IMR-90 (cell line): ENCODE data around the gene AGBL3. TPM values are rescaled to one million over a fixed set of nuclear protein-coding genes. Genes with fewer than 3 reads are reported as not detected.

Experiments used
- ATAC-seq: fragments of 200-7000 bp; cut with Tn5 transposase; 2 replicates; pipeline ENCODE4 v1.9.1; 2020; ENCODE audit warnings: low read depth, mild to moderate bottlenecking, moderate library complexity
- BruUV-seq: library from RNA; stranded (reverse); fragments of 400-500 nt; replicated peaks from 2 replicates; lab custom pipeline; 2021; lab: Mats Ljungman, UMichigan
- CTCF ChIA-PET: fragments of 300-600 bp; formaldehyde crosslinking; extraction: SDS; loops from one replicate; lab custom pipeline; 2021; ENCODE audit warnings: antibody characterized with exemption; lab: Yijun Ruan, JAX
- POLR2A ChIA-PET: fragments of 300-600 bp; sonication (Branson Sonifier 250); formaldehyde crosslinking; loops from one replicate; lab custom pipeline; 2022; ENCODE audit warnings: antibody characterized with exemption; ENCODE audit not compliant: unreplicated experiment; lab: Charles Lee
- DNase-seq: peaks from one replicate; pipeline ENCODE4 v3.0.0; 2013
- H2AFZ ChIP-seq: replicated peaks from 2 replicates; pipeline ENCODE3; 2013; ENCODE audit warnings: low read length, mild to moderate bottlenecking; ENCODE audit not compliant: poor library complexity
- H2AK5ac ChIP-seq: 2 replicates; pipeline ENCODE4 v1.6.1; 2013; ENCODE audit warnings: low read depth, low read length, inconsistent platforms
- H2AK9ac ChIP-seq: replicated peaks from 2 replicates; pipeline ENCODE3; 2013; ENCODE audit warnings: mild to moderate bottlenecking, low read depth, low read length, moderate library complexity; ENCODE audit not compliant: poor library complexity
- H2BK120ac ChIP-seq: 2 replicates; pipeline ENCODE4 v1.6.1; 2013; ENCODE audit warnings: low read depth, low read length, inconsistent platforms
- H2BK15ac ChIP-seq: 3 replicates; pipeline ENCODE4 v1.6.1; 2013; ENCODE audit warnings: low read depth, low read length, inconsistent platforms
- H2BK20ac ChIP-seq: 2 replicates; pipeline ENCODE4 v1.6.1; 2013; ENCODE audit warnings: low read depth, mild to moderate bottlenecking, inconsistent platforms, low read length, moderate library complexity
- H2BK5ac ChIP-seq: 2 replicates; pipeline ENCODE4 v1.6.1; 2013; ENCODE audit warnings: mild to moderate bottlenecking, low read depth, low read length, inconsistent platforms; ENCODE audit not compliant: poor library complexity, severe bottlenecking
- H3K14ac ChIP-seq: replicated peaks from 2 replicates; pipeline ENCODE4 v1.6.1; 2013; ENCODE audit warnings: low read depth, low read length, inconsistent platforms
- H3K18ac ChIP-seq: 2 replicates; pipeline ENCODE4 v1.6.1; 2013; ENCODE audit warnings: low read depth, low read length, control low read depth
- H3K23ac ChIP-seq: 2 replicates; pipeline ENCODE4 v1.6.1; 2013; ENCODE audit warnings: low read depth, low read length, inconsistent platforms
- H3K27ac ChIP-seq: 2 replicates; pipeline ENCODE4 v1.5.1; 2013; ENCODE audit warnings: mild to moderate bottlenecking, control low read depth, low read length; ENCODE audit not compliant: insufficient read depth
- H3K27me3 ChIP-seq: 2 replicates; pipeline ENCODE4 v1.6.1; 2013; ENCODE audit warnings: low read length; ENCODE audit not compliant: control insufficient read depth, insufficient read depth
- H3K36me3 ChIP-seq: 2 replicates; pipeline ENCODE4 v1.6.1; 2013; ENCODE audit warnings: low read length, mixed read lengths; ENCODE audit not compliant: control insufficient read depth, insufficient read depth
- H3K4ac ChIP-seq: 2 replicates; pipeline ENCODE4 v1.6.1; 2013; ENCODE audit warnings: low read depth, low read length, inconsistent platforms
- H3K4me1 ChIP-seq: 2 replicates; pipeline ENCODE4 v1.6.1; 2013; ENCODE audit warnings: low read length, mixed read lengths; ENCODE audit not compliant: control insufficient read depth, insufficient read depth
- H3K4me2 ChIP-seq: 2 replicates; pipeline ENCODE4 v1.6.1; 2013; ENCODE audit warnings: low read depth, mild to moderate bottlenecking, control low read depth, low read length, moderate library complexity
- H3K4me3 ChIP-seq: 2 replicates; pipeline ENCODE4 v1.5.1; 2013; ENCODE audit warnings: low read depth, mild to moderate bottlenecking, control low read depth, low read length, moderate library complexity; ENCODE audit not compliant: insufficient read depth
- H3K56ac ChIP-seq: 2 replicates; pipeline ENCODE4 v1.6.1; 2013; ENCODE audit warnings: low read length, inconsistent platforms; ENCODE audit not compliant: insufficient read depth; ENCODE audit errors: extremely low read depth
- H3K79me1 ChIP-seq, 2 experiments: 2 replicates each; pipeline ENCODE4 v1.6.1; 2013; ENCODE audit warnings: low read length in 2 of 2, inconsistent platforms in 1 of 2, low read depth in 1 of 2
- H3K9ac ChIP-seq: 2 replicates; pipeline ENCODE4 v1.6.1; 2013; ENCODE audit warnings: low read depth, low read length, control low read depth
- H3K9me1 ChIP-seq: 2 replicates; pipeline ENCODE4 v1.6.1; 2013; ENCODE audit warnings: low read length, inconsistent platforms; ENCODE audit not compliant: insufficient read depth
- H3K9me3 ChIP-seq: 2 replicates; pipeline ENCODE4 v1.6.1; 2013; ENCODE audit warnings: low read length; ENCODE audit not compliant: control insufficient read depth, insufficient read depth
- H4K20me1 ChIP-seq: 2 replicates; pipeline ENCODE4 v1.6.1; 2013; ENCODE audit warnings: low read length, inconsistent platforms; ENCODE audit not compliant: insufficient read depth
- H4K5ac ChIP-seq: 2 replicates; pipeline ENCODE4 v1.6.1; 2013; ENCODE audit warnings: mild to moderate bottlenecking, low read depth, low read length, control low read depth
- H4K8ac ChIP-seq, 2 experiments: 2 replicates each; pipeline ENCODE4 v1.6.1; 2013; ENCODE audit warnings: low read depth in 2 of 2, low read length in 2 of 2, control low read depth in 1 of 2, inconsistent platforms in 1 of 2
- H4K91ac ChIP-seq: 2 replicates; pipeline ENCODE4 v1.6.1; 2013; ENCODE audit warnings: low read depth, low read length, inconsistent platforms; ENCODE audit not compliant: insufficient read depth
- BHLHE40 ChIP-seq: fragments of 150-350 bp; IDR thresholded peaks from 2 replicates; pipeline ENCODE4 v1.6.1; 2016; ENCODE audit warnings: mild to moderate bottlenecking, low read depth, low read length
- MAFK ChIP-seq: IDR thresholded peaks from 2 replicates; pipeline ENCODE4 v1.6.1; 2012; ENCODE audit warnings: low read depth, low read length, improper control_type of control experiment
- MAZ ChIP-seq: IDR thresholded peaks from 2 replicates; pipeline ENCODE4 v1.6.1; 2012; ENCODE audit warnings: low read depth, mild to moderate bottlenecking, low read length, improper control_type of control experiment, moderate library complexity, borderline replicate concordance
- POLR2A ChIP-seq: IDR thresholded peaks from 2 replicates; pipeline ENCODE4 v1.6.1; 2012; ENCODE audit warnings: mild to moderate bottlenecking, low read depth, low read length
- RCOR1 ChIP-seq: IDR thresholded peaks from 2 replicates; pipeline ENCODE4 v1.6.1; 2012; ENCODE audit warnings: mild to moderate bottlenecking, low read length, improper control_type of control experiment; ENCODE audit not compliant: insufficient replicate concordance
- RFX5 ChIP-seq: IDR thresholded peaks from 2 replicates; pipeline ENCODE4 v1.8.0; 2012; ENCODE audit warnings: low read depth, mild to moderate bottlenecking, low read length, moderate library complexity
- SMC3 ChIP-seq: fragments of 150-350 bp; IDR thresholded peaks from 2 replicates; pipeline ENCODE4 v1.6.1; 2016; ENCODE audit warnings: low read depth, mild to moderate bottlenecking, antibody characterized with exemption, low read length, moderate library complexity
- WGBS, 2 experiments: methylation state at CpG; one replicate each; pipeline versions ENCODE4 v1.1.5 to v1.1.7; 2013; ENCODE audit warnings: missing lambda C conversion rate in 2 of 2; ENCODE audit not compliant: insufficient read length in 1 of 2; ENCODE audit errors: extremely low coverage in 2 of 2; 5-methylcytosine and 5-hydroxymethylcytosine counted together
- dilution Hi-C: fragments of 300-500 bp; cut with HindIII; formaldehyde crosslinking; loops from one replicate; pipeline ENCODE4 v1.14.3; 2018; ENCODE audit warnings: low sequenced_read_pairs; ENCODE audit not compliant: unreplicated experiment
- in situ Hi-C: fragments of 300-500 bp; cut with MboI; formaldehyde crosslinking; loops from 3 replicates; pipeline ENCODE4 v1.14.3; 2019; ENCODE audit warnings: low sequenced_read_pairs, inconsistent platforms, mixed read lengths
- intact Hi-C: fragments of 100-400 bp; cut with micrococcal nuclease; formaldehyde crosslinking; loops from 2 replicates; pipeline ENCODE4 v1.10.0; 2022
- polyA plus RNA-seq, 3 experiments: library from polyadenylated mRNA; depleted of rRNA; stranded (reverse); fragments of >200 nt; gene quantifications; 2 replicates each; pipeline ENCODE4 v1.2.3, GENCODE V29; 2012; ENCODE audit warnings: low replicate concordance in 1 of 3
- total RNA-seq: library from RNA; depleted of rRNA; stranded (reverse); fragments of >200 nt; gene quantifications from 2 replicates; pipeline ENCODE4 v1.2.3, GENCODE V29; 2012

Gene AGBL3
- total and polyA plus RNA-seq, 2 of the 4 experiments (the other 2 are of a cell fraction): 0.18 to 0.65 TPM

GRCh38 chr7:134995239-134996096 is 9.2 kb downstream of the AGBL3 start:
- Histone ChIP-seq H3K9me1 (peaks cover 8% of the 10 kb centered on the region; the same call in 1 of the 2 replicates), H3K56ac (no peak overlapping the region), H2AK5ac (no peak overlapping the region), H3K36me3 (peaks cover 2% of the 10 kb centered on the region; the same call in 1 of the 2 replicates), H3K4me3 (no peak overlapping the region), H3K9ac (no peak overlapping the region), H3K9me3 (no peaks in the 10 kb centered on the region), H3K4me2 (no peak overlapping the region), H2AFZ (no peak overlapping the region), H3K18ac (no peak overlapping the region), H4K5ac (no peak overlapping the region), H3K4ac (no peak overlapping the region), H2AK9ac (no peak overlapping the region), H3K23ac (no peak overlapping the region), H4K91ac (no peak overlapping the region), H2BK15ac (no peak overlapping the region), H4K20me1 (no peaks in the 10 kb centered on the region), H2BK5ac (no peak overlapping the region), H2BK120ac (no peak overlapping the region), H3K4me1 (peaks cover 6% of the 10 kb centered on the region), H3K27ac (no peak overlapping the region), H3K79me1 (0 out of 4 replicates have a peak, but pooled peaks cover 0 to 4% of the 10 kb centered on the region in 2 experiments), H3K14ac (no peak overlapping the region), H3K27me3 (no peaks in the 10 kb centered on the region), H2BK20ac (no peak overlapping the region), H4K8ac (no peak overlapping the region)
- ATAC-seq: no peak
- WGBS, 2 experiments: no CpG with 5 or more reads among the region's 6 CpGs
- dilution Hi-C loops (no loop called here), intact Hi-C loops (no loop called here), in situ Hi-C loops (no loop called here)
- BruUV-seq: no TSS peak
- TF ChIP-seq MAZ (no peak), RFX5 (no peak), SMC3 (no peak), BHLHE40 (no peak), MAFK (no peak), RCOR1 (no peak), POLR2A (no peak)
- ChIA-PET CTCF (interaction anchor here (1.6 kb wide), 1 partner anchor 10 kb away, joined by 4 read pairs; the partner anchor contains the start of gene AGBL3), POLR2A (no interaction called here)
- DNase-seq: no peak
